ENCODE measurements around the gene FAM217B. TPM values are rescaled to one million over a fixed set of nuclear protein-coding genes. Genes with fewer than 3 reads are reported as not detected.
A peak's percentile ranks its signal among the peaks of the same experiment; 100 is the strongest.

The FAM217B gene
- total and polyA plus RNA-seq, 7 donors = 1.8 to 19.7 (median 8.3) TPM

- DNase-seq = no peak
- H3K4me3 ChIP-seq = no peak overlapping the region
- TF ChIP-seq EP300 (IDR thresholded peaks at IDR 0.05) (no peak), POLR2A (IDR thresholded peaks at IDR 0.05) (no peak), CTCF (IDR thresholded peaks at IDR 0.05) (no peak), POLR2AphosphoS5 (IDR thresholded peaks at IDR 0.05) (no peak)
- intact Hi-C loops (cut with DNase I) = no loop called here
- no peaks in the 10 kb centered on the region for H3K9me3 ChIP-seq
- WGBS, 2 donors = 85 to 89% methylated on average over 3 of the region's 3 CpGs
- H3K27ac ChIP-seq = peak overlapping the region in 1 of 4 donors; percentile 96
- peaks cover 0 to 55% (median 49%) of the 10 kb centered on the region in 4 donors for H3K4me1 ChIP-seq
- peaks cover 0 to under 1% (median 0%) of the 10 kb centered on the region in 4 donors for H3K36me3 ChIP-seq
- H3K27me3 ChIP-seq = no peaks in the 10 kb centered on the region
Observed at GRCh38 chr20:59937150-59937549, 3.0 kb upstream of the FAM217B start.

- WGBS, 2 donors = 72 to 76% methylated on average over 4 of the region's 4 CpGs
- H3K36me3 ChIP-seq = peaks cover 0 to 11% (median 0%) of the 10 kb centered on the region in 4 donors
- DNase-seq = no peak
- no peaks in the 10 kb centered on the region for H3K9me3 ChIP-seq
- intact Hi-C loops (cut with DNase I) = no loop called here
- H3K4me3 ChIP-seq = peak overlapping the region in 3 of 4 donors; percentile 65 to 78 (median 71)
- peaks cover 0 to 62% (median 45%) of the 10 kb centered on the region in 4 donors for H3K4me1 ChIP-seq
- H3K27ac ChIP-seq = peak overlapping the region; percentile 33 to 98 (median 96)
- H3K27me3 ChIP-seq = no peaks in the 10 kb centered on the region
- TF ChIP-seq CTCF (IDR thresholded peaks at IDR 0.05) (no peak), EP300 (IDR thresholded peaks at IDR 0.05) (no peak), POLR2AphosphoS5 (IDR thresholded peaks at IDR 0.05) (no peak), POLR2A (IDR thresholded peaks at IDR 0.05) (no peak)
Observed at GRCh38 chr20:59938221-59938620, 2.0 kb upstream of the FAM217B start.

GRCh38 chr20:59938696-59939051 is 1.5 kb upstream of the FAM217B start:
- Histone ChIP-seq H3K9me3 (no peaks in the 10 kb centered on the region), H3K27ac (peak overlapping the region; percentile 96 to 98 (median 98)), H3K4me1 (peaks cover 0 to 57% (median 42%) of the 10 kb centered on the region in 4 donors), H3K4me3 (peak overlapping the region in 3 of 4 donors; percentile 65 to 78 (median 71)), H3K27me3 (no peaks in the 10 kb centered on the region), H3K36me3 (peaks cover 0 to 16% (median under 1%) of the 10 kb centered on the region in 4 donors)
- 87% methylated on average over 7 of the region's 7 CpGs for WGBS, 2 donors
- TF ChIP-seq POLR2A (IDR thresholded peaks at IDR 0.05) (no peak), EP300 (IDR thresholded peaks at IDR 0.05) (no peak), CTCF (IDR thresholded peaks at IDR 0.05) (no peak), POLR2AphosphoS5 (IDR thresholded peaks at IDR 0.05) (no peak)
- peak; percentile 75 for DNase-seq
- intact Hi-C loops (cut with DNase I) = no loop called here

GRCh38 chr20:59939052-59939878 is 924 bp upstream of the FAM217B start:
- H3K4me3 ChIP-seq = peak overlapping the region; percentile 50 to 78 (median 68)
- intact Hi-C loops (cut with DNase I) = no loop called here
- 47 to 48% methylated on average over 104 of the region's 104 CpGs for WGBS, 2 donors
- H3K36me3 ChIP-seq = peaks cover 3 to 22% (median 7%) of the 10 kb centered on the region in 4 donors
- DNase-seq = peak; percentile 72
- H3K9me3 ChIP-seq = no peaks in the 10 kb centered on the region
- TF ChIP-seq EP300 (IDR thresholded peaks at IDR 0.05) (no peak), POLR2AphosphoS5 (IDR thresholded peaks at IDR 0.05) (no peak), CTCF (IDR thresholded peaks at IDR 0.05) (no peak), POLR2A (IDR thresholded peaks at IDR 0.05) (no peak)
- H3K27ac ChIP-seq = peak overlapping the region; percentile 96 to 98 (median 98)
- H3K4me1 ChIP-seq = peaks cover 0 to 57% (median 42%) of the 10 kb centered on the region in 4 donors
- H3K27me3 ChIP-seq = no peaks in the 10 kb centered on the region

All from sigmoid colon (tissue), 7 donors.